K562 (cell line): ENCODE data around the gene SLC44A2. TPM values are rescaled to one million over a fixed set of nuclear protein-coding genes. Genes with fewer than 3 reads are reported as not detected.

ENCODE experiments used
- ATF7 ChIP-seq: fragments of 450-650 bp; IDR thresholded peaks from 2 replicates; pipeline ENCODE4 v1.7.1; 2014; ENCODE audit warnings: mild to moderate bottlenecking, moderate library complexity
- CHAMP1 ChIP-seq: fragments of 450-650 bp; IDR thresholded peaks from 2 replicates; pipeline ENCODE4 v1.6.1; 2016; ENCODE audit warnings: mild to moderate bottlenecking
- CHD2 ChIP-seq: IDR thresholded peaks from 2 replicates; pipeline ENCODE4 v1.6.1; 2011; ENCODE audit warnings: low read depth, low read length
- EHMT2 ChIP-seq: fragments of 450-650 bp; IDR thresholded peaks from 2 replicates; pipeline ENCODE4 v1.6.1; 2018; ENCODE audit warnings: antibody characterized with exemption
- EP300 ChIP-seq: IDR thresholded peaks from 2 replicates; pipeline ENCODE4 v1.6.1; 2012; ENCODE audit warnings: low read length, improper control_type of control experiment
- KAT8 ChIP-seq: fragments of 450-650 bp; IDR thresholded peaks from 2 replicates; pipeline ENCODE4 v1.6.1; 2016; ENCODE audit warnings: low read depth, mild to moderate bottlenecking
- NKRF ChIP-seq: fragments of 450-650 bp; IDR thresholded peaks from 2 replicates; pipeline ENCODE4 v1.6.1; 2016; ENCODE audit warnings: borderline replicate concordance
- SMARCA5 ChIP-seq: fragments of 450-650 bp; IDR thresholded peaks from 2 replicates; pipeline ENCODE4 v1.6.1; 2016
- SRSF3 ChIP-seq: fragments of 200-400 bp; formaldehyde crosslinking; IDR thresholded peaks from 2 replicates; pipeline ENCODE4 v1.6.1; 2016; ENCODE audit warnings: mild to moderate bottlenecking, low read length, moderate library complexity; ENCODE audit not compliant: insufficient read depth
- TRIM25 ChIP-seq: fragments of 450-650 bp; IDR thresholded peaks from 2 replicates; pipeline ENCODE4 v1.7.0; 2016; ENCODE audit warnings: borderline replicate concordance
- ZBTB2 ChIP-seq: fragments of 450-650 bp; IDR thresholded peaks from 2 replicates; pipeline ENCODE4 v1.6.1; 2016; ENCODE audit warnings: antibody characterized with exemption
- ZC3H8 ChIP-seq: fragments of 450-650 bp; IDR thresholded peaks from 2 replicates; pipeline ENCODE4 v1.6.1; 2017
- ZNF12 ChIP-seq: sonication (generic); formaldehyde crosslinking; IDR thresholded peaks from 2 replicates; pipeline ENCODE4 v1.4.0; 2020; ENCODE audit warnings: mild to moderate bottlenecking, missing genetic modification reagents
- ZNF282 ChIP-seq: sonication (generic); formaldehyde crosslinking; IDR thresholded peaks from 2 replicates; pipeline ENCODE4 v1.8.1; 2023; ENCODE audit warnings: missing genetic modification reagents
- ZNF3 ChIP-seq: fragments of 250-450 bp; sonication (Bioruptor Pico); IDR thresholded peaks from 2 replicates; pipeline ENCODE4 v1.5.0; 2021; ENCODE audit warnings: mild to moderate bottlenecking, moderate library complexity
- ZNF609 ChIP-seq: sonication (generic); formaldehyde crosslinking; IDR thresholded peaks from 2 replicates; pipeline ENCODE4 v1.8.1; 2023; ENCODE audit warnings: missing genetic modification reagents, mild to moderate bottlenecking, borderline replicate concordance
- polyA plus RNA-seq, 8 experiments: library from polyadenylated mRNA; depleted of rRNA in 4 of 8; stranded (reverse) in 5 of 8; unstranded in 3 of 8; fragments of >200 nt; fragmentation: Nextera tagmentation in 2 of 8; fragmentation: Illumina TruSeq in 1 of 8; extraction: Ambion mirVana in 2 of 8; extraction: Trizol in 1 of 8; gene quantifications; 2 replicates each; pipeline versions ENCODE4 v1.2.1 to v1.2.3, GENCODE V29; 2011 to 2014; ENCODE audit warnings: inconsistent platforms in 1 of 8, missing spikeins in 1 of 8
- total RNA-seq, 7 experiments: library from RNA; depleted of rRNA in 6 of 7; stranded (reverse); fragments of >200 nt in 6 of 7; fragmentation: Illumina TruSeq in 2 of 7; extraction: Trizol in 2 of 7; gene quantifications; 2 replicates each; pipeline versions ENCODE4 v1.2.1 to v1.2.3, GENCODE V29; 2011 to 2021; ENCODE audit warnings: low replicate concordance in 1 of 7

SLC44A2 gene
- total and polyA plus RNA-seq, 9 of the 15 experiments (the other 6 are each of a cell fraction or from before 2014, with no cell fraction given): 1.1 to 34.2 (median 8.1) TPM

GRCh38 chr19:10617409-10618121 is 7.8 kb upstream of the SLC44A2 start (continued):
- TF ChIP-seq ZNF609 (CRISPR knock-in tag) (no peak), ATF7 (no peak), CHD2 (no peak), EP300 (no peak), NKRF (peak; percentile 45; the same call in 1 of the 2 replicates), ZBTB2 (peak; percentile 35; the same call in 1 of the 2 replicates), TRIM25 (no peak), SRSF3 (no peak), CHAMP1 (peak; percentile 83; the same call in 1 of the 2 replicates), EHMT2 (no peak), ZC3H8 (no peak), ZNF12 (CRISPR knock-in tag) (no peak), KAT8 (no peak), ZNF3 (peak; percentile 68), SMARCA5 (peak; percentile 99), ZNF282 (no peak)
